Fibroblast of villous mesenchyme (primary cell): ENCODE data around the gene ZNF787. TPM values are rescaled to one million over a fixed set of nuclear protein-coding genes. Genes with fewer than 3 reads are reported as not detected.

Experiments used
- DNase-seq: peaks from one replicate; pipeline ENCODE4 v3.0.0-alpha.2; 2010; ENCODE audit warnings: low read depth
- H3K4me3 ChIP-seq: 2 replicates; pipeline ENCODE4 v1.5.1; 2011; ENCODE audit warnings: low read depth, mild to moderate bottlenecking, low read length
- total RNA-seq: library from RNA; depleted of rRNA; stranded (reverse); fragments of >200 nt; gene quantifications from 2 replicates; pipeline ENCODE4 v1.2.3, GENCODE V29; 2012
- TF ChIP-seq, protein P1 (sequence below): IDR thresholded peaks from 2 replicates; pipeline ENCODE4 v1.5.1; 2012; ENCODE audit warnings: low read depth, mild to moderate bottlenecking, low read length; ENCODE audit not compliant: insufficient read depth

Gene ZNF787
- total RNA-seq, 1 donor, result 25.0 TPM

- TF ChIP-seq, protein P1, sequence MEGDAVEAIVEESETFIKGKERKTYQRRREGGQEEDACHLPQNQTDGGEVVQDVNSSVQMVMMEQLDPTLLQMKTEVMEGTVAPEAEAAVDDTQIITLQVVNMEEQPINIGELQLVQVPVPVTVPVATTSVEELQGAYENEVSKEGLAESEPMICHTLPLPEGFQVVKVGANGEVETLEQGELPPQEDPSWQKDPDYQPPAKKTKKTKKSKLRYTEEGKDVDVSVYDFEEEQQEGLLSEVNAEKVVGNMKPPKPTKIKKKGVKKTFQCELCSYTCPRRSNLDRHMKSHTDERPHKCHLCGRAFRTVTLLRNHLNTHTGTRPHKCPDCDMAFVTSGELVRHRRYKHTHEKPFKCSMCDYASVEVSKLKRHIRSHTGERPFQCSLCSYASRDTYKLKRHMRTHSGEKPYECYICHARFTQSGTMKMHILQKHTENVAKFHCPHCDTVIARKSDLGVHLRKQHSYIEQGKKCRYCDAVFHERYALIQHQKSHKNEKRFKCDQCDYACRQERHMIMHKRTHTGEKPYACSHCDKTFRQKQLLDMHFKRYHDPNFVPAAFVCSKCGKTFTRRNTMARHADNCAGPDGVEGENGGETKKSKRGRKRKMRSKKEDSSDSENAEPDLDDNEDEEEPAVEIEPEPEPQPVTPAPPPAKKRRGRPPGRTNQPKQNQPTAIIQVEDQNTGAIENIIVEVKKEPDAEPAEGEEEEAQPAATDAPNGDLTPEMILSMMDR, result no peak
- DNase-seq, result no peak
- H3K4me3 ChIP-seq, result no peak overlapping the region
Observed at GRCh38 chr19:56124578-56124977, 3.5 kb upstream of the ZNF787 start.

DNA sequence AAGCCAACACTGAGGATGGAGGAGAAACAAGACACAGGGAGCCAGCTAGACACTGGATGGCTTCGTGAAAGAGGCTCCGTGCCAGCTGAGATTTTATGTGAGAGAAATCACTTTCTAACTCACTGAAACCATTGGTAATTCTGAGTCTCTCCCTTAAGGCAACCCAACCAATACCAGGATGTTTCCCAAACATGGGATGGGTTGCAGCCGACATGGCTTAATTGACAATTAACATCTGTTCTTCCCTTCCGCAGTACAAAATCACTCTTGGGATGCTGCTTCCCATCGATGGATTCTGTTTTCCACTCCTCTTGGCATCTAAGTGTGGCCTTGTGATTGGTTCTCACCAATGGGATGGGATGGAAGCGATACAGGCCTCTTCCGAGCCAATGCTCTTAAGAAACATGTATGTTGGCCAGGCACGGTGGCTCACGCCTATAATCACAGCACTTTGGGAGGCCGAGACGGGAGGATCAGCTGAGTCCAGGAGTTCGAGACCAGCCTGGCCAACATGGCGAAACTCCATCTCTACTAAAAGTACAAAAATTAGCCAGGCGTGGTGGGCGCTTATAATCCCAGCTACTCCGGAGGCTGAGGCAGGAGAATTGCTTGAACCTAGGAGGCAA lies 2.3 kb upstream of the ZNF787 start:
- no peak for DNase-seq
- H3K4me3 ChIP-seq, result no peak overlapping the region
- TF ChIP-seq, protein P1, result no peak

DNA sequence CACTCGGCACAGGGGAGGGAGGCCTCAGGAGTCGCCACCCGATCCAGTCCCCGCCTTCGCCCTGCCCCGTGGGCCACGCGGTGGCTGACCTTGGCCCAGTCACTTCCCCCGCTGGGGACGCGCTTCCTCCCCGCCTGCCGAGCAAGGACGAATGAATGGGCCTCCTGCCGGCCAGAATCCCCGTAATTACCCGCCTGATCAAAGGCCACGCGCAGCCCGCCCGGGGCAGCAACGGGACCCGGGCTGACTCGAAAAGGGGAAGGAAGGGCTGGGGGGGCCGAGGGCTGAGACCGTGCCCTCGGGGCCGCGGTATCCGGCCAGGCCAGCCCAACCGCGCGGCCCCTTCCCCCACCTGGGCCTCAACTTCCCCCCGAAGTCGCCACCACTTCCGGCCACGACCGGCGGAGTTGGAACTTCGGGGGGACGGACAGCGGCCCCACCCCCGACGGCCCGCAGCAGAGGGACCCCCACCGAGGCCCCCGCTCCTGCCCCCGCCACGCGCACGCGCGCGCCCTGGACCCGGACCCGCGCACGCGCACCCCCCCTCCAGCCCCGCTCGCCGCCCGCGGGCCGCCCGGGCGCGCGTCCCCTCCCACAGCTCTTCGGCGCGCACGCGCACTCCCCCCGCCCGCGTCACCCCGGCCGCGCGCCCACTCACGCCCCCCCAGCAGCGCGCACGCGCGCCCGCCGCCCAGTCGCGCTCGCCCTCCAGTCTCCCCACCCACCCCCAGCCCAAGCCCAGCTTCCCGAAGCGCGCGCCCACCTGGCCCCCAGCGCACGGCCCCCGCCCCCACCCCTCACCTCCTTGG lies 520 bp downstream of the ZNF787 start:
- peak; percentile 69 for DNase-seq
- H3K4me3 ChIP-seq, result peak overlapping the region; percentile 79
- TF ChIP-seq, protein P1, result no peak

DNA sequence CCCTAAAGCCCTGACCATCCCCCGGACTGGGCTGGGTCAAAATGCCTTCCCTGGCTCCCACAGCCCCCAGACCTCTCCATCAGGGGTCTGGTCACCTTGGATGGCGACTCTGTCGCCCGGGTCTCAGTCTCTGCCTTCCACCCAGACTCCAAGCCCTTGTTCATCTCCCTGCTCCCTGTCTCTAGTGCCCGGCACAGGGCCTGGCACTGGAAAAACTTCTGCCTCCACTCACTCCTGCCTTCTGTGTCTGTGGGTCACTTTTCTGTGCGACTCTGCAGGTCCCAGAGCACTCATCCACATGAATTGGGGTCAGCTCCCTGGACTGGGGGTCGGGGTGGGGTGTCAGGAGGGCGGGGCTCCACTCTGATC lies 1.1 kb downstream of the ZNF787 start:
- DNase-seq, result no peak
- TF ChIP-seq, protein P1, result no peak

GRCh38 chr19:56119582-56119978 lies 1.5 kb downstream of the ZNF787 start:
- DNase-seq, result peak; percentile 58
- TF ChIP-seq, protein P1, result no peak

More for the DNA sequence above, 1.1 kb downstream of the ZNF787 start:
- H3K4me3 ChIP-seq, result peak overlapping the region; percentile 79

DNA sequence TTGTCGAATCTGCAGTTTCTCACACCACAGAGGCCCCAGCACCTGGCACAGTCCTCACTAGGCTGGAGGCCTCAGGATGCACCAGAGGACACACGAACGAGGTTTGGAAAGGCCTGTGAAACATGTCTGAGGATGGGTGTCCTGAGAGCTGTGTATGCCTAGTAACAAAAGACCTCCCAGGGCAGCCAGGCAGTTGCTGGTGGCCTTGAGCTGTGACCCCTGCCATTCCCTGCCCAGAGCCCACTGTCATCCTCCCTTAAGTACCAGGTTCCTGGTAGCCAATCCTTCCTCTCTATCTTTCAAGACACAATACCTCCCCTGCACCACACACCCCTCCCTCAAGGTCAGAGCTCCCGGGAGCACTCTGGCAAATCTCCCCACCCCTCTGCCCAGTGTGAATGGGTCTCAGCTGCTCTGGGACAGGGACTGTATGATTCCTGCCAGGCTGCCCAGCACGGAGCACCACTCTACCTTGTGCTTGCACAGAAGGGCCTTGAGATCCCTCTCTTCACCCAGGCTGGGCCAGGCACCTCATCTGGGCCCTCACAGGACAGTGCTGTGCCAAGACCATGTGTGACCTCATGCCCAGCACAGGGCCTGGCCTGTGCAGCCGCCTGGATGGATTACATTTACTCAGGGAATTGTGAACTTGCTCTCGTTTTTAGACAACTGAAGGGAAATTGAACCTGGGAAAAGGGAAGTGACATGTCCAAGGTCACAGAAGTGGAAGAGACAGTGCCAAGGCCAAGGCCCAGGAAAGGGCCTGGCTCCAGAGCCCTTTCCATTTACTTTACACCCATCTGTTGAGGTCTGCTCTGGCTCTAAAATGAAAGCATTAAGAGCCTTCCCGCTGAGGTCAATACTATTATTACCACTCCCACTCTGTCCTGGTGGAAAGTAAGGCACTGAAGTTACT lies 2.2 kb downstream of the ZNF787 start:
- no peak for DNase-seq
- peak overlapping the region; percentile 79 for H3K4me3 ChIP-seq
- TF ChIP-seq, protein P1, result no peak

More at GRCh38 chr19:56119582-56119978, 1.5 kb downstream of the ZNF787 start:
- peak overlapping the region; percentile 79 for H3K4me3 ChIP-seq
